Stimulated activated CD8-positive, alpha-beta memory T cell treated with anti-CD3 and anti-CD28 coated beads, Interleukin-15, amount 100 ng/mL, for 4 hours (primary cell): ENCODE measurements around the gene CBFA2T2.
"Not testable (repeated sequence)": the region's sequence is repeated elsewhere in the genome, so short reads cannot be mapped to it uniquely, and the experiment has no call there.

ENCODE experiments used
- DNase-seq, 2 donors: peaks; one replicate each; pipeline ENCODE4 v3.0.0-alpha.2; 2020; ENCODE audit warnings: low read depth in 2 of 2

The CBFA2T2 gene

DNA sequence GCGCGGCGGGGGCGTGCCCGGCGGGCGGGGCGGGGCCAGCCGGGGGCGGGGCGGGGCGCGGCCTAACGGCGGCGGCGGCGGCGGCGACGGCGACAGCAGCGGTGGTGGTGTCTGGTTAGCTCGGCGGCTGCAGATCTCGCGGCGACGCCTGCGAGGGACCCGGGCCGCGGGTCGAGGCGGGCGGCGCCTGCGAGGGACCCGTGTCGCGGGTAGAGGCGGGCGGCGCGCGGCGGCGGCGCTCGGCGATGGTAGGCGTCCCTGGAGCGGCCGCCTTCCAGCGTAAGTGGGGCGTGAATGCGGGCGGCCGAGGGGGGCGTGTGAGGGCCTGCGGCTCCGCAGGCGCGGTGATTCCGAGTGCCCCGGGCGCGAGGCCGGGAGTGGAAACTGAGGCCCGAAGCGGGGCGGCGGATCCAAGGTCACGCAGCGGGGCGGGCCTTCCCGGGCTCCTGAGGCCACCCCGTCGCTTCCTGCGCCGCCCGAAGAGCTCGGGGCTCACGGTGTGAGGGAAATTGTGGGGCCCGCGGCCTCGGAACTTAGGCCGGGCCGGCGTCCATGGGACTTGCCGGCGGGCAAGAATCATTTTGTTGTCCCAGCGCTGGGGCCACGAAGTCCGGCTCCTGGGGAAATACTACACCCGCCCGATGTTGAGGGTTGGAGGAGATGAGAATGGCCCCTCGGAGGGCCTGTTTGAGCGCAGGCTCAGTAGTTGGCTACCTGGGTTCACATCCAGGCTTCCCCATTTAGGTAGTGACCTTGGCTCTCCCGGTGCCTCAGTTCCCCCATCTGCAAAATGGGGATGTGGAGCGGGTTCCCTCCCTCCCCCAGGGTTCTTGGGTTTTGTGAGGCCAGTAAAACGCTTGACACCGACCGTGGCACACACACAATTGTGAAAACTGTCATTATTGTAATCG, at the start of gene CBFA2T2:
CBFA2T2 (plus strand) TSS at position 74 of the 911 bp plus-strand sequence; CDS start at position 246, 172 bp downstream.
- DNase-seq = no peak

DNA sequence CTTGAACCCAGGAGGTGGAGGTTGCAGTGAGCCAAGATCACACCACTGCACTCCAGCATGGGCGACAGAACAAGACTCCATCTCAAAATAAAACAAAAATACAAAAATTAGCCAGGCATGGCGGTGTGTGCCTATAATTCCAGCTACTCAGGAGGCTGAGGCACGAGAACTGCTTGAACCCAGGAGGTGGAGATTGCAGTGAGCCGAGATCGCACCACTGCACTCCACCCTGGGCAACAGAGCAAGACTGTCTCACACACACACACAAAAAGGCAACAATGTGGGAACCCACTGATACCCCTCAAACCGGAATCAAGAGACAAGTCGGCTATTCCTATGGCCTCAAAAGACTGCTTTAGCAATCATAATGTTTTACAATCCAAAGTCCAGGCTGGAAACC, 49.3 kb upstream of the CBFA2T2 start:
- not testable (repeated sequence) for DNase-seq

DNA sequence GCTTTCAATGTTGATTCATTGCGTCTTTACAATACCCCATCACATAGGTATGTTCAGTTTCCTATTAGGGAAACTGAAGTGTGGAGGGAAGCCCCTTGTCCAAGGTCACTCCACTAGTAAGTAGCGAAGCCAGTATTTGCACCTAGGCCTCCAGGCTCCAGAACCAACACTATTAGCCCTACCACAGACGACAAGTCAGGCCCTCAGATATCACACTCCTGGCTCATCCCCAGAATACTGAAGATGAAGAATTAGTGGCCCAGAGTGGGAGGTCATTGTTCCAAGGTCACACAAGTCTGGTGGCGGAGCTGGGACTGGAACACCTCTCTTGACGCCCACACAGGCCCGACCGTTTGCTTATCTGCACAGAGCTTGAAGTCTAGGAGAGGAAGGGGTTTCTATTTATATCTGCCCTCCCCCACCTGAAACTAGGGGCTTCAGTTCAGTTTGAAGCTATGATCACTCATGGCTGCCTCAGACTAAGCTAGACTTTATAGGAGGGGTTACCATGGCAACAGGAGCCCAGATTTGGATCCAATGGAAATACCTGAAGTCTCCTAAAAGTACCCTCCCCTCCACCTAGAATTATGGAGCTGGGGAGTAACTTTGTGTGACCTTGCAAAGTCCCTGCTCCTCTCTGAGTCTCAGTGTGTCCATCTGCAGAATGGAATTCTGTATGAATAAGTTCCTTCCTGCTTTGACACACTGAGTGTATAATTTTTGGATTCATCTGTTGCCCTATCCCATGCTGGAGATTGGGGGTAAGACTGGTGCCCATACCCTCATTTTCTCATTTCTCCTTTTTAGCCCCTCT, 48.5 kb upstream of the CBFA2T2 start:
- DNase-seq = no peak

DNA sequence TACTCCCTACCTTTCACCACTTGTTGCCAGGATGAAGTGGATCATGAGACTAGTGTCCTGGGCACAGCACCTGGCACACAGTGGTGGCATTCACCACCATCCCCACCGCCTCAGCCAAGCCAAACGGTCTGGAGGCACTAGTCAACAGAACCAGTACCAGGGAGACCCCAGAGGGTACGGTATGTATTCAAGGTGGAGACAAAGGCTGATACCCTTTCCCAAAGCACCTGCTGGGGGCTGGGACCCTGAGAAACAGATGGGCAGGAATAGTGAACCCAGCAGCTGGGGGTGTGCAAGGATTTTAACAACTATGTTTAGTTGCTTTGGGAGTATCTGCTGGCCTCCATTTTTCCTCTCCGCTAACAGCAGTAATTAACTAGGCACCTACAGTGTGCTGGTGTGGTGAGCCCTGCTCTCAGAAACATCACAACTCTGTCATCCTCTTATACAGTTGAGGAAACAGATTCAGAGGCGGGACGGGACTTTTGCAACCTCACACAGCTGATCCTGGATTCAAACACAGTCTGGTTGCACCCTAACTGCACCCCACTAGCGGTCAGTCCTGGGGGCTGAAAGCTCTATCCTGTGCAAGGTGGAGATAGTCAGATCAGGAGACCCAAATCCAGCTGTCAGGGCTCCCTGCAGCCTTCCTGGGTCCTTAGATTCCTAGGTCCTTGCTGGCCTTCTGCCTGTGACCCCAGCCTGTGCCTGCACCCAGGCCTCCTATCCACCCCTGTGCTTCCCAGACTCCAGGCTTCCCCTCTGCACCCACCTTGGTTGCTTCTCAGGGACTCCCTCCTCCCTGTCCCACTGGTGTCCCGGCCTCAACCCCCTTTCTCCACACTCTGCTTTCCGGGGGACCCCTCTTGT, 47.5 kb upstream of the CBFA2T2 start:
- DNase-seq = no peak

DNA sequence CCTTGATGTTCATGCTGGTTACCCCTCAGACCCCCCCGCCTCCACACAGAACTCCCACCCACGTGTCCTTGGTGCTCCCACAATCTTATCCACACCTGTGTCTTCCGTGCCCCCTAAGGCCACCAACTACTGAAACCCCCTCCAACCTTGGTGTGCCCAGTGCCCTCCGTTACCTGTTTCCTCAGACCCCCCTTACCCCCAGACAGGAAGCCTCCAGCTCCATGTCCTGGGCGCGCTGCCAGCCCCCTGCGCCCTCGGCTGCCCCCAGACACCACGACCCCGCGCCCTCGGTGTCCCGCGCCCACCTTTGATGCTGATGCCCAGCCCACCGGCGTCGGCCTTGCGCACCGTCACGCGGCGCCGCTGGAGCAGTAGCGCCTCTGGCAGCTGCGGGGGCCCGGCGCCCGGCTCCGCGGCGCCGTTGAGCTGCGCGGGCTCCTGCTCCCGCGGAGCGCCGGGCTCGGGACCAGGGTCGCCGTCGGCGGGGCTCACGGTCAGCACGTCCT, 46.8 kb upstream of the CBFA2T2 start:
- no peak for DNase-seq

DNA sequence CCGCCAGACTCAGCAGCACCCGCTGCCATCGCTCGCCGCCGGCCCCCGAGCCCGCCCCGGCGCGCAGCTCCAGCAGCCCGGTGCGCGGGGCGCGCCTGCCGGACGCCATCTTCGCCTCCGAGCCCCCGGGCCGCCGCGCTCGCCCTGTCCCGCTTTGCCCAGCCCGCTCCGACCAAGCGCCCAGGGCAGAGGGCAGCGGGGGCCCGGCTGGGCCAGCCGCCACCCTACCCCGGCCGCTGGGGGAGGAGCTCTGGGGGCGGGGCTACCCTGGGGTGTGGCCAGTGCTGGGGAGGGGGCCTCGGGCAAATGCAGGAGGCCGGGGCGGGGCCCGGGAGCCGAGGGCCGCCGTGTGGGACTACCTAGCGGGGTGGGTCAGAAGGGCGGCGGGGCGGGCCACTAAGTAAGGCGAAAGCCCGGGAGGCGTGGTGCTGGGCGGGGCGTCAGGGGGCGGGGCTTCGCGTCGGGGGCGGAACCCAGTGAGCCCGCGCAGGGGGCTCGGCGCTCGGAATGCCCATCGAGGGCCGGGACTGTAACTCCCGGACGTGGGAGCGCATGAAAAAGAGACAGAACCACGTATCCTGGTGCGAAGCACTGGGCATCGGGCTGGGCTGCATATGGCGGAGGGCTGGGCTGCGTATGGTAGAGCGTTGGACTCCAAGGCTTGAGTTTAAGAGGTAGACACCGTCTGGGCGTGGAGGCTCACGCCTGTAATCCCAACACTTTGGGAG, 46.2 kb upstream of the CBFA2T2 start, which contains the start of gene SNTA1:
SNTA1 (minus strand) TSS at position 252 of the 728 bp plus-strand sequence; CDS start at position 109, 143 bp downstream.
- peak; percentile 70 to 78 for DNase-seq

DNA sequence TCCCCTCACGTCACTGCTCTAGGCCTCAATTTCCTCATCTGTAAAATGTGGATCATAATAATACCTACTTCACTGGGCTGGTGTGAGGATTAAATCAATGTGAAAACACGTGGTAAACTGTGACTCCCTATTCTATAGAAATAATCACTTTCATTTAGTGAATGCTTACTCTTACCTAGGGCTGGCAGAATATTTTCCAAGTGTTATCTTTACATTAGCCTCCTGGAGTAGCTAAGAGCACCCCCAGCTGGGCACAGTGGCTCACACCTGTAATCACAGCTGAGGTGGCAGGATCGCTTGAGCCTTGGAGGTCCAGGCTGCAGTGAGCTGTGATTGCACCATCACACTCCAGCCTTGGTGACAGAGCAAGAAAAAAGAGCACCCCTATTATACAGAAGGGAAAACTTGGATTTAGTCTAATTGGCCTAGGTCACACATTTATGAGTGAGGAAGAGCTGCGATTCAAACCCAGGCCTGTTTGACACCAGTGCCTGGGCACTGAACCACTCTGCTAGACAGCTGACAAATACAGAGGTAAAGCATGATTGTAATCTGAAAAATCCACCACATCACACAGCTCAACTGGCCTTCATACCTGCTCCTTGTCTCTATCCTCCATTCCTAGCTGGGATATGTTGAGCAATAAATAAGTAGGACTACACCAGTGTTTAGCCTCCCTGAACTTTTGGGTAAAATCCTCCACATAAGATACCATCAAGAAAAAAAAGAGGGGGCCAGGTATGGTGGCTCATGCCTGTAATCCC, 44.9 kb upstream of the CBFA2T2 start:
- DNase-seq = no peak

DNA sequence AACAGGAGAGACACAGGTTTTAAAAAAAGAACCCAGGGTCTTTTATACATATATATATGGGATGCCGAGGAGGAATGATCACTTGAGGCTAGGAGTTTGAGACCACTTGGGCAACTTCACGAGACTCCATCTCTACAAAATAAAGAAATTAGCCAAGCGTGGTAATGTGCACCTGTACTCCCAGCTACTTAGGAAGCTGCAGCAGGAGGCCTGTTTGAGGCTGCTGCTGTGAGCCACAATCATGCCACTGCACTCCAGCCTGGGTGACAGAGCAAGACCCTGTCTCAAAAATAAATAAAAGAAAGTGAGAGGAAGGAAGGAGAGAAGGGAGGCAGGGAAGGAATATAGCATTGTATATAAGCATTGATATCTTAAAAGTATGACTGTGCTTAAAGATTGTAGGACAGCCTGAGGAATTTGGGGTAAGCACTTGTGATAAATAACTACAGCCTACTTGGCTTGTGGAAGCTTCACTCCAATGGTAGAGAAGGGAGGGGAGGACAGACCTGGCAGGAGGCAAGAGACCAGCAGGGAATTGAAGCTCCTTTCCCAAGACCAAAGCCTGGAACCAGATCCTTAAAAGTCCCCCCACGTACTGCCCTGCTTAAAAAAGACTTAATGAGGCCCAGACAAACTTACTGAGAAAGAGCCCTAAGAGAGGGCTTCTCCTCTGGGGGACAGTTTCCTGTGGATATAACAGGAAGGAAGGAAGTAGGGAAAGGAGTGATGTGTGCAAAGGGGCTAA, 43.8 kb upstream of the CBFA2T2 start:
- DNase-seq = no peak

DNA sequence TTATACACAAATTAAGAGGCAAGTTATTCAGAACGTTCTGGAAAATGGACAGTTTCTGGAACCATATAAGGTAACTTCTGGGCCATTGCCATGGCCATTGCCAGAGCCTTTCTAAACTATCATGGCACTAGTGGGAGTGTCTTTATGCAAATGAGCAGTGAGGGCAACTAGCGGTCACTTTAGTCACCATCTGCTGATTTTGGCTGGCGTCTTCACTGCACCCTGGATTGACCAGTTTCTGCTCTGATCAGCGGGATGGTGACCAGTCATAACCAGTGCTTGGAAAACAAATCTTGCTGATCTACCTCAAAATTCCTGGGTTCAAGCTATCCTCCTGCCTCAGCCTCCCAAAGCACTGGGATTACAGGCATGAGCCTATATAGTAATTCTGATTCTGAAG, 39.0 kb upstream of the CBFA2T2 start:
- no peak for DNase-seq

DNA sequence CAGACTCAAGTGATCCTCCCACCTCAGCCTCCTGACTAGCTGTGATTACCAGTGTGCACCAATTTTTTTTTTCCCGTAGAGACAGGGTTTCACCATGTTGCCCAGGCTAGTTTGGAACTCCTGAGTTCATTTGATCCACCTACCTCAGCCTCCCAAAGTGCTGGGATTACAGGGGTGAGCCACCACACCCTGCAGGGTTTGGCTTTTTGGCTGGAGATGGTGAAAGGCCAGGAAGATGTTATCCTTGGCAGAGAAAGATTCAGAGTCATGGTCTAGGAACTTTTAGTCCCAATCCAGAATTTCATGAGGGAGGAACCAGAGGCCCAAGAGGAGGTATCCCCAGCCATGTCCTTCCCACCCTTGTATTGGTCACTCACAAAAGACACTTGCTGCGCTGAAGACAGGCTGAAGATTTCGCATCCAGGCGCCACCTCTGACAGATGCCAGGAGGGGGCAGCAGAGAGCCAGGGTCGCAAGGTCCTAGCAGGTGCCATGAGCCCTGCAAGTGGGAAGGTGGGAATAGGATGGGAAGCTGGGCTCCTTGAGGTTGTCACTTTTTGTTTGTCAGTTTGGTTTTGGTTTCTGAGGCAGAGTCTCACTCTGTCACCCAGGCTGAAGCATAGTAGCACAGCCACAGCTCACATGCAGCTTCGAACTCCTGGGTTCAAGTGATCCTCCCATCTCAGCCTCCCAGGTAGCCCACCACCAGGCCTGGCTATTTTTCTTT, 32.8 kb upstream of the CBFA2T2 start:
- DNase-seq = peak; percentile 35 to 48

DNA sequence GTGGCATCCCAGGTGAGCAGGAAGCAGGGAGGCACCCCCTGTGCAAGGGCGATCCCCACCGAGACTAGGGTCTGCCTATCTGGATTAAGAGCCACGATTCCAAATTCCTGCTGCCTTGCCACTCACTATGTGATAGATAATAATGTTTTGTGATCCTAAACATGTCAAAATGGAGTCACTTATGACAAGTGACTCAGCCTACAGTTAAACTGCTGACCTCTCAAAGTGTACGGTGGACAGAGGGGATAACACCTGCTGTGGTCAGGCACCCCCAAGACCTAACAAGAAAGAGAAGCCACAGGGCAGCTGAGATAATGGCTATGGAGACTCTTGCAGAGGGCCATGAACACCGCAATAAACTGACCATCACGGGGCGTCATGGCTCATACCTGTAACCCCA, 30.3 kb upstream of the CBFA2T2 start:
- no peak for DNase-seq

DNA sequence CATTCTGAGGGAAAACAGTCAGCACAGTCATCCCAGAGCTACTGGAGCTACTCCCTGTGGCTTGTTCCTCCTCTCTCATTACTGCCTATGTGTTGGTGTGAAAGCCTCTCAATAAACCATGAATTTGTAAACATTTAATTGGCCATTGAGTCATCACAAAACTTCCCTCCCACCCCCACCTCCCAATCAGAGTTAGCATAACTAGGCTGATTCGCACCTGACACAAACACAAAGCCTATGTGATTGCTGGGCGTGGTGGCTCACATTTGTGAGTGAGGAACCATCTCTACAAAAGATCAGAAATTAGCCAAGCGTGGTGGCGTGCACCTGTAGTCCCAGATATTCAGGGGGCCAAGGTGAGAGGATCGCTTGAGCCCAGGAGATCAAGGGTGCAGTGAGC, 29.2 kb upstream of the CBFA2T2 start:
- DNase-seq = no peak

DNA sequence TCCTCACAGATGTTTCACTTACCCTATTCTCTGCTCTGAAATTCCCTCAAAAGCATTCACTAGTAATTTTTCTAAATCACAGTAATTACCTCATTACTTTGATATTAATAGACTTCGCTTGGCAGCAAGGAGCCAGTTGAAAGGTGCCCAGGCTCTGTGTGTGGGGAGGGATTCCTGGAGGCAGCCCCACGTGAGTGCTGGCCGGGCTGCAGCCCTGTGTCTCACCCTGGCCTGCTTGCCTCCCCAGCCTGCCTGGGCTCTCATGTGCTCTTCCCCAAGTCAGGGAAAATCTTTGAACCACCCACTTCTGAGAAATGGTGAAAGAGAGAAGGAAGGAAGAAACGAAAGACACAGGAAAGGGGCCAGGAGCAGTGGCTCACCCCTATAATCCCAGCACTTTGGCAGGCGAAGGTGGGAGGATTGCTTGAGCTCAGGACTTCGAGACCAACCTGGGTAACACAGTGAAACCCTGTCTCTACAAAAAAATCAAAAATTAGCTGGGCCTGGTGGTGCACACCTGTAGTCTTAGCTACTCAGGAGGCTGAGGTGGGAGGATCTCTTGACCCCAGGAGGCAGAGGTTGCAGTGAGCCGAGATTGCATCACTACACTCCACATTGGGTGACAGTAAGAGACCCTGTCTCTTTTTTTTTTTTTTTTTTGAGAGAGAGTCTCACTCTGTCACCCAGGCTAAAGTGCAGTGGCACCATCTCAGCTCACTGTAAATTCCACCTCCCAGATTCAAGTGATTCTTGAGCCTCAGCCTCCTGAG, 26.4 kb upstream of the CBFA2T2 start:
- no peak for DNase-seq

DNA sequence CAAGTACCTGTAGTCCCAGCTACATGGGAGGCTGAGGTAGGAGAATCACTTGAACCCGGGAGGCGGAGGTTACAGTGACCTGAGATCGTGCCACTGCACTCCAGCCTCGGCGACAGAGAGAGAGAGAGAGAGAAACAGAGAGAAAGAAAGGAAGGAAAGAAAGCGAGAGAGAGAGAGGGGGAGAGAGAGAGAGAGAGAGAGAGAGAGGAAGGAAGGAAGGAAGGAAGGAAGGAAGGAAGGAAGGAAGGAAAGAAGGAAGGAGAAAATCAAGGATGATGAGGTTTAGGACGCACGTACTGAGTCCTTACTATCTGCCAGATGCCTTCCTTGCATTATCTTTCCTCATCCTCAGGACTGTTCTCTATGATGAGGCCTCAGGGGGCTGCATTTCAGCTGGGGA, 25.1 kb upstream of the CBFA2T2 start:
- not testable (repeated sequence) for DNase-seq

DNA sequence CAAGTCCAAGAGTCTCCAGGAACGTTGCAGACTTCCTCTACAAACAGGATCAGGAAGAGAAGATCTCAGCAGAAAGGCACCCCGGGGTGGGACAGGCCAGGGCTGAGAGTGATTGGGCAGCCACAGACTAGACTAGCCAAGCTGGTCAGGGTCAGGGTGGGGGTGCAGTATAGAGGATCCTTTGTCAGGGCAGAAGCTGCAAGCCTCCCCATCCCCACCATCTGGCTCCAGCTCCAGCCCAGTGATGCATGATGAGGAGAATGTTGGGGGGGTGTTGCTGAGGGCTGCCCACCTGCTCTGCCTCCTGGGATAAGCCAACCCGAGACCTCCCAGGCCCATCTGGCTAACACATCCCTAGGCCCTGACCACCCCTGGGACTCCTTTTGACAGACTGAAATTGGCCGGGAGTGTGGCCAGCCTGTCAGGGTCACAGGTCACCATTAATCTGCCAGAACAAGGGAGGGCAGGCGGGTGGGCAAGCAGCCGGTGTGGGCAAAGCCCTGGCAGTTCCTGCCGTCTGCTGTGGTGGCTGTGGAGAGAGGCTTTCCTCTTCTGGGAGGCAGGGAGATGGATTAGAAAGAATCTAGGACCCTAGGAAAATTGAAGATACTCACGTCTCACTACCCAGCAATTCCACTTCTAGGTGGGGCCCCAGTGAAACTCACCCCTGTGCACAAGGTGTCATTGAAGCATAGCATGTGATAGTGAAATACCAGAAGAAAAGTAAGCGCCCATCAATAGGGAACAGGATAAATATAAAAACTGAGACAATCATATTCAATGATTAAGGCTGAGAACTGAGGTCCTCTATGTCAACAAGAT, 24.2 kb upstream of the CBFA2T2 start:
- no peak for DNase-seq

DNA sequence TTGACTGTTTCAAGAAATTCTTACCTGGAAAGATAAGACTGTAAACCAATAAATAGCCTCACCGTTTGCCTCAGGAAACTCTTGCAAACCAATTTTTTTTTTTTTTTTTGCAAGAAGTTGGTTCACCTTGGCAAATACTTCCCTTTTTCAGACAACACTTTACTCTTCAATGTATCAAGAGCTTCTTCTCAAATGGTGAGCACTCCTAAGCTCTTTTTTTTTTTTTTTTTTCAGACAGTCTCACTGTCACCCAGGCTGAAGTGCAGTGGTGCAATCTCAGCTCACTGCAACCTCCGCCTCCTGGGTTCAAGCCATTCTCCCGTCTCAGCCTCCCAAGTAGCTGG, 23.6 kb upstream of the CBFA2T2 start:
- no peak for DNase-seq

DNA sequence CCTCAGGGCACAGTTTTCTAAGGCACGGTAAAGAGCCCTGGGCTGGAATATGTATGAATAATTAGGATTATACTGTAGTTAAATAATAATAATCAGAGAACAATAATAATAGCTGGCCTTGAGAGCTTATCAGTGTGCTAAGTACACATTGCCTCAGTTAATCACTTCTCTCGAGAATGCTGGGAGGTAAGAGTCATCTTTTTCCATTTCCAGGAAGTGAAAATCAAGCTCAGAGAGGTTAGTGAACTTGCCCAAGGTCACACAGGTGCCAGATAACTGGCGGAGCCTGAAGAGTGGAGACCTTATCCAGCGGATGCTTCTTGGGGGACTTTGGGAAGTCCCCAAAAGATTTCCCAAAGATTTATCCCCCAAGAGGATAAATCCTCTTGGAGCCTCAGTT, 19.4 kb upstream of the CBFA2T2 start:
- DNase-seq = no peak
